ENCODE data around the gene CDK4.
"Not testable (repeated sequence)": the region's sequence is repeated elsewhere in the genome, so short reads cannot be mapped to it uniquely, and the experiment has no call there.

Gene CDK4

GRCh38 chr12:57722716-57723629 lies 29.1 kb downstream of the CDK4 start:
- no peak for DNase-seq

GRCh38 chr12:57721846-57722608 lies 30.1 kb downstream of the CDK4 start:
- DNase-seq, result not testable (repeated sequence)

GRCh38 chr12:57720606-57721595 lies 31.2 kb downstream of the CDK4 start:
- DNase-seq, result no peak

DNA sequence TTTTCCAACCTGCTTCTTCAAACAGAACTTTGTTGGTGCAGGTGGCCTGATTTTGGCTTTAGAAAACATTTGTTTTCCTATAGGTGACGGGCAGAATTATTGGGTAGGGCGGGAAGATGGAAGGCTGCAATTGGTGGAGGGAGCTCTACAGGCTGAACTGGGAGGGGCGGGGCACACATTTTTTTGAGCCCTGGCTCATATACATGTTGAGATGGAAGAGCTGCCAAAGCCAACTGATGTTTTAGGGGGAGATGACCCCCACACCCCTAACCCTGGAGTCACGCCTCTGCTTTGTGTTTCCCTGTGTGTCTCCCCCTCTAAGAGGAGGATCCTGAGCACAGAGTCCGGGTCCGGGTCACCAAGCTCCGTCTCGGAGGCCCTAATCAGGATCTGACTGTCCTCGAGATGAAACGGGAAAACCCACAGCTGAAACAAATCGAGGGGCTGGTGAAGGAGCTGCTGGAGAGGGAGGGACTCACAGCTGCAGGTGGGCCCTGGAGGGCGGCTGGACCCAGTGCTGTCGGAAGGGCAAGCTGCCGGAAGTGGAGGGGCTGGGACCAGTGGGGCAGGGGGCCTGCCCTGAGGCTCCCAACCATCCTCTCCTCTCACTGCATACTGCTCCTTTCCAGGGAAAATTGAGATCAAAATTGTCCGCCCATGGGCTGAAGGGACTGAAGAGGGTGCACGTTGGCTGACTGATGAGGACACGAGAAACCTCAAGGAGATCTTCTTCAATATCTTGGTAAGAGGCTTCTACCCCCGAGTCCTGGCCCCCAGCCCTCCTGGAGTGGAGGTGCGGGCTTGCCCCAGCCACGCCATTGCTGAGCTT lies 32.1 kb downstream of the CDK4 start:
- no peak for DNase-seq

- no peak for DNase-seq
These were observed 33.2 kb downstream of the CDK4 start for GRCh38 chr12:57718641-57719528.

GRCh38 chr12:57717846-57718640 lies 34.1 kb downstream of the CDK4 start:
- DNase-seq, result no peak

GRCh38 chr12:57717131-57717530 lies 35.0 kb downstream of the CDK4 start:
- no peak for DNase-seq

DNA sequence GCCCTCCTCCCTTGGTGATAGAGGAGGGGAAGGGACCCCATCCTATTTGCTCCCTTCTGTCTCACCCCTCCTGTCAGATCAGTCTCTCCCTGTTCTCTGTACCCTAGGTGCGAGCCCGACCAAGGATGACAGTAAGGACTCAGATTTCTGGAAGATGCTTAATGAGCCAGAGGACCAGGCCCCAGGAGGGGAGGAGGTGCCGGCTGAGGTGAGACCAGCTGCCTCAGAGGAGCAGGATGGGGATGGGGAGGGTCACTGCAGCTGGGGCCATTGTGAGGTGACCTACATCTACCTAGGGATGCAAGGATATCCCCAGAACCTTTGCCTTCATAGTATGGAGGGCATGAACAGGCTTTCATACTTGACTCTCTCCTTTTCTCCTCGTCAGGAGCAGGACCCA lies 35.8 kb downstream of the CDK4 start:
- no peak for DNase-seq

GRCh38 chr12:57715786-57716185 lies 36.3 kb downstream of the CDK4 start:
- DNase-seq, result no peak

GRCh38 chr12:57715036-57715748 lies 36.9 kb downstream of the CDK4 start:
- DNase-seq, result not testable (repeated sequence)

DNA sequence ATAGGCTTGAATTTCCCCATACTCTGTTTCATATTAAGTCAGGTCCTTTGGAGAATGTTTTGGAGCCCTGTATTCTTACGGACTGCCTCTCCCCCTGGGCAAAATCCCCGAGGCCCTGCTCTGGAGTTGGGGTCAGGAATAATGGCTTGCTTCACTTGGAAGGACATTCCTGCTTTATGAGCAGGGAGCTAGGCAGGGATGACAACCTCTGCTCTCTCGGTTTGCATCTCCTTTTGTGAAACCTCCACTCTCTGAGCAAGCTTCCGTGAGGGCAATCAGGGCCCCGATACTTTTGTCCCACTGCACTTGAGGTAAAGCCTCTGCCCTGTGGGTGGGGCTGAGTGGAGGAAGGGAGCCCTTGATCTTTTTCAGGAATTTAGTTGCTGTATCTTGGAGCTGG lies 38.9 kb downstream of the CDK4 start:
- no peak for DNase-seq

DNA sequence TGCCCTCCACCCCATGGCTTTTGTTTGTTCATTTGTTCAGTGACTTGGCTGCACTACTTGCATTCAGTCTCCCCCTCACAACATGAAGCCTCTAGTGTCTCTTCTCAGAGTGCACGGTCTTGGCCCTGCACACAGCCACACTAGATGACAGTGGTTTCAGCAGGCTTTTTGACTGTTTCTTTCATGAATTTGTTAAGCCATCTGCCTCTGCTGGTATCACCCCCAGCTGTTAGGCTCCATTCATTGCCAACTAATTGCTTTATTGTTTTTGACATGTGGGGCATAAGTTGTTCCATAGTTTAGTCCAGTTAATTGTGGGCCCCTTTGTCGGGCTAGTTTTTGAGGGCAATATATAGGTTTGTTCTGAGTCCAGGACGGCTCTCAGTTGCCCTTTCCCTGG lies 39.4 kb downstream of the CDK4 start:
- DNase-seq, result no peak

DNA sequence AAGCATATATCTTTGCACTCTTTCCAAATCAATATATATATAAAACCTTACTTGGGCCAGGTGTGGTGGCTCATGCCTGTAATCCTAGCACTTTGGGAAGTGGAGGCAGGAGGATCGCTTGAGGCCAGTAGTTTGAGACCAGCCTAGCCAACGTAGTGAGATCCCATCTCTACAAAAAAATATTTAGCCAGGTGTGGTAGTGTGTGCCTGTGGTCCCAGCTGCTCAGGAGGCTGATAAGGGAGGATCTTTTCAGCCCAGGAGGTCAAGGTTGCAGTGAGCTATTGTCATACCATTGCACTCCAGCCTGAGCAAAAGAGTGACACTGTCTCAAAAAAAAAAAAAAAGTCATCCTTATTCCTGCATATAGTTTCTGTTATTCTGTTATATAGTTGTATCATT lies 43.8 kb downstream of the CDK4 start:
- DNase-seq, result no peak

DNA sequence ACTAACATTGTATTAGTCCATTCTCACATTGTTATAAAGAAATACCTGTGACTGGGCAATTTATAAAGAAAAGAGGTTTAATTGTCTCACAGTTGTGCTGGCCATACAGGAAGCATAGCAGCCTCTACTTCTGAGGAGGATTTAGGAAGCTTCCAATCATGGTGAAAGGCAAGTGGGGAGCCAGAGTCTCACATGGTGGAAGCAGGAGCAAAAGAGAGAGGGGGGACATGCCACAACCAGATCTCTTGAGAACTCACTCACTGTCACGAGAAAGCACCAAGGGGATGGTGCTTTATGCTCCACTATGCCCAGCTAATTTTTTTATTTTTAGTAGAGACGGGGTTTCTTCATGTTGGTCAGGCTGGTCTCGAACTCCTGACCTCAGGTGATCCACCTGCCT lies 44.9 kb downstream of the CDK4 start:
- DNase-seq, result no peak

DNA sequence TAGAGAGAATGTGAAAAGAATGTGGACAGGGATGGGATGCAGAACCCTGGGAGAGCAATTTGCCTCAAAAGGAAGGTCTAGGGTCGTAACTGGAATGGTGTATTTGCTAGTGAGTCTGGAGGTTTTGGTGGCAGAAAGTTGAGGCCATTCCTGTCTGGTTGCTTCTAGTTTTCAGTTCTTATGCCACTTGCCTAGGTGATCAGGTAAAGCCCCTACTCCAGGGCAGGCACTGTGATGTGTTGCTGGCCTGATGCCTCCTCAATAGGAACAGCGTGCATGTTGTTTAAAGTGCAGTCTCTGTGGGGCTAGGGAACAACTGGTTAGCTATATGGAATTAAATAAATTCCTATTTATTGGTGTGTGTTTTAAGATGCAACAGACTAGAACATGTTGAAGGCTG lies 51.8 kb downstream of the CDK4 start:
- no peak for DNase-seq

DNA sequence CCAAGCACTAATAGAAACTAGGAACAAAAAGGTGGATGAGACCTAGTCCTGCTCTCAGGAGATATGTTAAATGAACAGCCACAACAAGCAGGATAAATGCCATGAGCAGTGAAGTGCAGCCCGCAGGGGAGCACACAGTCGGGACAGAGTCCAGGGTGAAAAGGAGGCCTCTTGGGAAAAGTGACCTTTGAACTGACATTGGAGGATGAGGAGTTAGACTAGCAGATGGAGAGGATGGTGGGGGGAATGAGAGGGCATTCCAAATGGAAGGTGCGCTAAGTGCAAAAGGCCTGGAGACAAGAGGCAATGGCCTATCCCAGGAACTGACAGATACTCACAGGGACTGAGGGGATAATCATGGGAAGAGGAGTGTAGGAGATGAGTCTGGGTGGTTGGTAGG lies 53.7 kb downstream of the CDK4 start:
- no peak for DNase-seq
